HG02678 (cell line): ENCODE measurements around the gene PNLDC1.

Experiments used
- ATAC-seq: cut with Tn5 transposase; IDR thresholded peaks from one replicate; pipeline ENCODE4 v1.9.1; 2021; ENCODE audit warnings: mild to moderate bottlenecking, moderate library complexity; ENCODE audit not compliant: unreplicated experiment

PNLDC1 gene, protein sequence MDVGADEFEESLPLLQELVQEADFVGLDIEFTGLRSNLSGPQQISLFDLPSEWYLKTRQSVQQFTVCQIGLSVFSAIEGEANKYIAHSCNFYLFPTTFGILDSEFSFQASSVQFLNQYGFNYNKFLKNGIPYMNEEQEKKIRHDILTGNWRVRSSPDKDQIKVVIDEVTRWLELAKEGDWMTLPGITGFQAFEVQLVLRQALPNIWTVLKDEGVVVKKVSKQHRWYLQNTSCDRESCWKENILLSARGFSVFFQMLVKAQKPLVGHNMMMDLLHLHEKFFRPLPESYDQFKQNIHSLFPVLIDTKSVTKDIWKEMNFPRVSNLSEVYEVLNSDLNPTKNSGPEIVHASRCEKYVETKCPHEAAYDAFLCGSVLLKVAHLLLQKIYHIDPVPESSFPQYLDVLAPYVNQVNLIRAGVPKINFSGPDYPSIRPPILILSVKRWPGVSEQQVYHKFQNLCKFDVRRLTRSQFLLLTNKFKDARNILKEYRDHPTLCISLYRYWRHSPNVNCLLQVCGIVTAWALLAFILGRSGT

GRCh38 chr6:159800141-159800865, at the start of gene PNLDC1:
PNLDC1 (plus strand) TSS chr6:159800276; CDS start chr6:159800308, 32 bp downstream.
- ATAC-seq = no peak

DNA sequence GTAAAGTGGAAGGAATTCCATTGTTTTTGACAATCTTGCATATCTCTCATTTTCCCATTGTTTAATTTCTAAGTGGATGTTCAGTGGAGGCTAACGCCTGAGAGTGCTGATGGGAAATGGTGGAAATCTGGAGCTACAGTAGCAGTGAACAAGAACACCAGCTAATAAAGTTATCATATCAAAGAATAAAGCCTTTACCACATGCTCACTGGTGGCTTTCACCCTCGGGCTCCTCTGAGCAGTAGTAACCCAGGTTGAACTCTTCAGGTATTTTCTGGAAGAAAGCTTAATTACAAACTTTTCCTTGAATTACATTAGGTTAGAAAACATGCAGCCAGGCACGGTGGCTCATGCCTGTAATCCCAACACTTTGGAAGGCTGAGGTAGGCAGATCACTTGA, 48.6 kb upstream of the PNLDC1 start:
- ATAC-seq = no peak

- no peak for ATAC-seq
Observed at GRCh38 chr6:159753081-159753872, 46.8 kb upstream of the PNLDC1 start.

- ATAC-seq = no peak
Observed at GRCh38 chr6:159754401-159754800, 45.7 kb upstream of the PNLDC1 start.

DNA sequence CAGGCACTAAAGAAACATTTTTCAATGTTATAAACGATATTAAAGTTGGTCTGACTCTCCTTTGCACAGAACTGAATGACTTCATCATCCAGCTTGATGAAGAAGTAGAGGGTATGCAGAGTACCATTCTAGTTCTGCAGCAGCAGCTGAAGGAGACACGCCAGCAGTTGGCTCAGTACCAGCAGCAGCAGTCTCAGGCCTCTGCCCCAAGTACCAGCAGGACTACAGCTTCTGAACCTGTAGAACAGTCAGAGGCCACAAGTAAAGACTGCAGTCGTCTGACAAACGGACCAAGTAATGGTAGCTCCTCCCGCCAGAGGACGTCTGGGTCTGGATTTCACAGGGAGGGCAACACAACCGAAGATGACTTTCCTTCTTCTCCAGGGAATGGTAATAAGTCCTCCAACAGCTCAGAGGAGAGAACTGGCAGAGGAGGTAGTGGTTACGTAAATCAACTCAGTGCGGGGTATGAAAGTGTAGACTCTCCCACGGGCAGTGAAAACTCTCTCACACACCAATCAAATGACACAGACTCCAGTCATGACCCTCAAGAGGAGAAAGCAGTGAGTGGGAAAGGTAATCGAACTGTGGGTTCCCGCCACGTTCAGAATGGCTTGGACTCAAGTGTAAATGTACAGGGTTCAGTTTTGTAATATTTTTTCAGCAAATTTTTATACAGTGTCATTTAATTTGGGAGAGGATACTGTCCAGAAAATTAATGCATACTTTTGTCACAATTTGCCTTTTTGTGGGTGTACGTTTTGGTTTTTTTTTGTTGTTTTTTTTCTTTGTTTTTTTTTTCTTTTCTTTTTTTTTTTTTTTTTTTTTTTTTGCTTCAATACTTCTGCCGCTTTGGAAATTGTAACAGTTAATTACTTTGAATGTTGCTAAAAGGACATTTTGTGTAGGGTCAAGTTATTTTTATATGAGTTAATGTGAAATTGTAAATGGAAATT, 44.8 kb upstream of the PNLDC1 start:
- no peak for ATAC-seq

- no peak for ATAC-seq
Observed at GRCh38 chr6:159756508-159756907, 43.6 kb upstream of the PNLDC1 start.

DNA sequence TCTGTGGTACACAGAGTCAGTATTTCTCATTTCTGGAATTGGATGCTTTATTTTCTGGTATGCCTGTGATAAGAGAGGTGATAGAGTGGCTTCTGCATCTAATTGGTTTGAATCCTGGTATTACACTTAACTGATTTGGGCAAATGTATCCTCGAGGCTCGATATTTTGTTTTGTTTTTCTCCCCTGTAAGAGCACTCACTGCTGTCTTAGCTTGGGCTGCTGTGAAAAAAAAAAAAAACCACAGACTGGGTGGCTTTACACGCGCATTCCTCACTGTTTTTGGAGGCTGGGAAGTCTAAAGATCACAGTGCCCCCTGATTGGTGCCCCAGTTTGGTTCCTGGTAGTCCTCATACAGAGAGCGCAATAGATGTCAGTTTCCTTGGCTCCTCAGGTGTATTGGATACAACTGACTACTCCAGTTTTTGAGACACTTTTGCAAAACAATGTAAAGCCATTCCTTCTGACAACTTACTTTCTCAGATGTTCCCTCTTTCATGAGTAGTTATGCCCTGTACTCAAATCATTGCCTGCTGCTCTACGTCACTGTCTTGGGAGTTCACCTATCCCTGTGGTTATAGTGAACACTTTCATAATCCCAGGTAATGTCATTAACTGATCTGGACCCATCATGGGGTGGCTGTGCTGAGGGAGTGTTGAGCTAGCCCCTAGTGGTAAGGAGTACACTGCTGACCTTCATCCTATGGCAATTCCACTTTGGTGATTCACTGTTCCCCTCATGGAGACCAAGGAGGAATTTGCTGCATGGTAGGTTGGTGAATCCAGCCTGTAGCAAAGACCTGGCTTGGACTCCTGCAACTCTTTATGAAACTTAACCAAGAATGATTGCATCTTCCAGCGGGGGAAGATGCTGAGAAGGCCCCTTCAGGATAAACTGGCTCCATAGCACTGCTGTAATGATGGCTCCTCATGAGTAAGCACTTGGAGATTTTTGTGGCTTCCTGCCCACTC, 41.8 kb upstream of the PNLDC1 start:
- no peak for ATAC-seq

GRCh38 chr6:159759645-159760044, 40.4 kb upstream of the PNLDC1 start:
- no peak for ATAC-seq

DNA sequence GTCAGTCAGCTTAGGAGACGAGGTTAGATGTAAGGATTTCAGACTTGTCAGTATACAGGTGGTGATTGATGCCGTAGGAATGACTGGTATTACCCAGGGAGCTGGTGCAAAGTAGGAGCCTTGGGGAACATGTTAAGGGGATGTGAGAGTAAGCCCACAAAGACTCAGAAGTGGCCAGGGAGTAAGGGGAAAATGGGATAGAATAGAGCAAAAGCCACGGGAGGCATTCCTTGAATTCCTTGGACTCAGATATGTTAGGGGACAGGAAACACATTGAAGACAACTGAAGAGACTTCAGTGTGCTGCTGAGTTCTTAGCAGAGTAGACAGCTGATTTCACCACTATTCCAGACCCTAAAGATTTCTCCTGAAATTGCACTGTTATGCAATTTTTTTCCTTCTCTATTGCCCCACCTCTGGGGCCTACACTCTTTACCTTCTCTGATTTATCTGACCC, 39.4 kb upstream of the PNLDC1 start:
- ATAC-seq = no peak

- peak; percentile 0 for ATAC-seq
Observed at GRCh38 chr6:159761129-159761872, 38.8 kb upstream of the PNLDC1 start.

DNA sequence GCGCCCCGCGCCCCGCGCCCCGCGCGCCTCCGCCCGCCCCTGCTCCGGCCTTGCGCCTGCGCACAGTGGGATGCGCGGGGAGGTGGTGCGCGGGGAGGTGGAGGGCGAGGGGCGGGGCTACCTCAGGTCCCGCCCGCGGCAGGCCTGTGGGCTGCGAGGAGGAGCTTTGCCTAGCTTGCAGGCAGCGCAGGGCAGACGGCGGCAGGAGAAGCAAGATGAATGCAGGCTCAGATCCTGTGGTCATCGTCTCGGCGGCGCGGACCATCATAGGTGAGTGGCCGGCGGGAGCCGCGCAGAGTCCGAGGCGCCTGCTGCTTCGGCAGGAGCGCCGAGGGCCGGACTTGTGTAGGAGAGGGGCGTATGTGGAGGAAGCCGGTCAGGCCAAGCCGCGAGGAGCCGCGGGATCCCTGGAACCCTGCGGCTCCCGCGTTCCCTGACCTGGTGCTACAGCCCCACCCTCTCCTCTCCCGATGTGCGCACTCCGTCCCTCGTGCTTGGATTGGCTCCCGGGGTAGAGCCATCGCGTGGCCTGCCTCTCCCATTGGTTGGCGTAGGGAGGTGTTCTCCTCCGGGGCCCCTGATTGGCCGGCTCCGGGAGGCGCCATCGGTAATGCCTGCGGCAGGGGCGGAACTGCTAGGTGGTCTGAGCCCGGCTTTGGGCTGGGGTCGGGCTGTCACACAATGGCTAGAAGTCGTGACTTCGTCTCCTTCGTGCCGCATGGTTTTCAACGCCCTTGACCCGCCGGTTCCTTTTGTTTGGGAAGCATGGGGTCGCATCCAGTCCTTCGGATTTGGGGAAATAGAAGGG, 38.0 kb upstream of the PNLDC1 start, which contains the start of gene ACAT2:
Gene ACAT2, plus strand, starts transcription at position 173 of the 808 bp plus-strand sequence. Its CDS starts 43 bp downstream, at position 216.
- ATAC-seq = peak; percentile 98

GRCh38 chr6:159762681-159763293, 37.3 kb upstream of the PNLDC1 start:
- ATAC-seq = peak; percentile 4

- ATAC-seq = no peak
Observed at GRCh38 chr6:159766906-159767305, 33.2 kb upstream of the PNLDC1 start.

- ATAC-seq = no peak
Observed at GRCh38 chr6:159769470-159769869, 30.6 kb upstream of the PNLDC1 start.

- no peak for ATAC-seq
Observed at GRCh38 chr6:159772196-159772595, 27.9 kb upstream of the PNLDC1 start.

- no peak for ATAC-seq
Observed at GRCh38 chr6:159777240-159777904, 22.7 kb upstream of the PNLDC1 start.
